Keratinocyte (primary cell): Measurements from ENCODE around the gene C17orf113. TPM values are rescaled to one million over a fixed set of nuclear protein-coding genes. Genes with fewer than 3 reads are reported as not detected.

Experiments
- DNase-seq: peaks from one replicate; pipeline ENCODE4 v3.0.0-alpha.2; 2011; ENCODE audit warnings: low read depth, missing footprints, low spot score
- FAIRE-seq: peaks from 2 replicates; lab custom pipeline; 2011; peaks lifted over from hg19 to GRCh38; lab: Jason Lieb, UNC
- H2AFZ ChIP-seq: 2 replicates; pipeline ENCODE4 v1.6.0; 2012; ENCODE audit warnings: low read length, control low read depth, inconsistent platforms; ENCODE audit not compliant: control insufficient read depth
- H3K27ac ChIP-seq: 2 replicates; pipeline ENCODE4 v1.5.1; 2011; ENCODE audit warnings: low read length; ENCODE audit not compliant: control insufficient read depth, insufficient read depth
- H3K27me3 ChIP-seq: 3 replicates; pipeline ENCODE4 v1.6.0; 2011; ENCODE audit warnings: low read length; ENCODE audit not compliant: control insufficient read depth, insufficient read depth; ENCODE audit errors: extremely low read depth
- H3K36me3 ChIP-seq, 2 experiments: 2 replicates in 1 of 2; 3 replicates in 1 of 2; pipeline ENCODE4 v1.5.1; 2011; ENCODE audit warnings: low read length in 2 of 2, mild to moderate bottlenecking in 1 of 2; ENCODE audit not compliant: control insufficient read depth in 2 of 2, insufficient read depth in 2 of 2; ENCODE audit errors: extremely low read depth in 1 of 2
- H3K4me1 ChIP-seq: 3 replicates; pipeline ENCODE4 v1.5.1; 2011; ENCODE audit warnings: low read length; ENCODE audit not compliant: control insufficient read depth, insufficient read depth; ENCODE audit errors: extremely low read depth
- H3K4me2 ChIP-seq: 3 replicates; pipeline ENCODE4 v1.6.0; 2011; ENCODE audit warnings: low read depth, low read length; ENCODE audit not compliant: control insufficient read depth, insufficient read depth; ENCODE audit errors: extremely low read depth
- H3K4me3 ChIP-seq, 3 experiments: fragments of 200-600 bp in 1 of 3; sonication (generic) in 1 of 3; 2 replicates in 2 of 3; 3 replicates in 1 of 3; pipeline ENCODE4 v1.5.1; 2011 to 2016; ENCODE audit warnings: low read length in 3 of 3, mild to moderate bottlenecking in 3 of 3, control low read depth in 2 of 3, inconsistent platforms in 1 of 3, low read depth in 1 of 3, mixed read lengths in 1 of 3, mixed run types in 1 of 3, moderate library complexity in 1 of 3; ENCODE audit not compliant: control insufficient read depth in 2 of 3, insufficient read depth in 2 of 3; ENCODE audit errors: extremely low read depth in 1 of 3
- H3K79me2 ChIP-seq: 2 replicates; pipeline ENCODE4 v1.6.0; 2012; ENCODE audit warnings: low read length; ENCODE audit not compliant: control insufficient read depth, insufficient read depth
- H3K9ac ChIP-seq: 3 replicates; pipeline ENCODE4 v1.6.0; 2011; ENCODE audit warnings: low read length; ENCODE audit not compliant: control insufficient read depth, insufficient read depth; ENCODE audit errors: extremely low read depth
- H3K9me1 ChIP-seq: 3 replicates; pipeline ENCODE4 v1.6.0; 2011; ENCODE audit warnings: low read length; ENCODE audit not compliant: control insufficient read depth, insufficient read depth; ENCODE audit errors: extremely low read depth
- H3K9me3 ChIP-seq: 2 replicates; pipeline ENCODE4 v1.5.1; 2012; ENCODE audit warnings: low read depth, low read length; ENCODE audit not compliant: control insufficient read depth
- H4K20me1 ChIP-seq: 3 replicates; pipeline ENCODE4 v1.6.0; 2011; ENCODE audit warnings: low read length; ENCODE audit not compliant: control insufficient read depth, insufficient read depth; ENCODE audit errors: extremely low read depth
- EZH2 ChIP-seq: IDR thresholded peaks from one replicate; pipeline ENCODE4 v1.6.1; 2012; ENCODE audit warnings: inconsistent platforms, mild to moderate bottlenecking, low read length, moderate library complexity
- dilution Hi-C: fragments of 300-500 bp; cut with MboI; formaldehyde crosslinking; loops from one replicate; pipeline ENCODE4 v1.7.0; 2020; ENCODE audit warnings: low sequenced_read_pairs; ENCODE audit not compliant: extremely low pct_ligation_motif_present
- polyA plus RNA-seq, 5 experiments: library from polyadenylated mRNA; depleted of rRNA in 3 of 5; stranded (reverse) in 3 of 5; stranded (forward) in 1 of 5; unstranded in 1 of 5; fragments of >200 nt; gene quantifications; 1 replicate in 1 of 5; 2 replicates in 3 of 5; 3 replicates in 1 of 5; pipeline versions ENCODE4 v1.2.1 to v1.2.3, GENCODE V29; 2011 to 2012; ENCODE audit warnings: missing spikeins in 2 of 5, low read depth in 1 of 5, low replicate concordance in 1 of 5
- TF ChIP-seq, protein P1 (sequence below), 3 experiments: IDR thresholded peaks in 1 of 3; conservative IDR thresholded peaks in 1 of 3; optimal IDR thresholded peaks in 1 of 3; 2 replicates in 2 of 3; 3 replicates in 1 of 3; pipeline versions ENCODE3 to v1.5.1; 2011; ENCODE audit warnings: low read length in 3 of 3, mild to moderate bottlenecking in 3 of 3, moderate library complexity in 2 of 3, control low read depth in 1 of 3, inconsistent platforms in 1 of 3; ENCODE audit not compliant: insufficient read depth in 2 of 3; ENCODE audit errors: extremely low read depth in 1 of 3

Gene C17orf113
- polyA plus RNA-seq, 1 donor (not counting 4 experiments of a cell fraction or from before 2014, with no cell fraction given): 0.12 TPM

- H3K4me2 ChIP-seq: no peak overlapping the region
These were observed 41.2 kb downstream of the C17orf113 start for GRCh38 chr17:42009170-42009569.

DNA sequence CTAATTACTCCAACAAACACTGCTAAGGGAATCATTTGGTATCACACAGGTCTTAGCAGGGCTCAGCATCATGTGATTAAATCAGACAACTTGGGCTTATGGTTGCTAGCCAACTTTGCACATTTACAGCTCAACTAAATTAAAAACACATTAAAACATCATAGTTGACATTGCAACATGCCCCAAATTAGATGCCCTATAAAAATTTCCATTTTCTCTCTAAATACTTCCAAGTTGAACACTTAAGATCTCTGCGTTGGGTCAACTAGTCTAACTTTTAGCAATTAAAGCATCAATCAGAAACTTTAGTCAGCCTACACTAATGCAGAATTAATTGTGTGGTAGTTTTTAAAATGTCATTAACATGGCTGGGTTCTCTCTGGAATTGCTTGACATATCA is 45.2 kb downstream of the C17orf113 start:
- dilution Hi-C loops: no loop called here
- no peaks in the 10 kb centered on the region for H3K27me3 ChIP-seq
- H3K36me3 ChIP-seq: peaks cover 9 to 32% of the 10 kb centered on the region in 2 experiments
- H4K20me1 ChIP-seq: peaks cover 13% of the 10 kb centered on the region
- TF ChIP-seq, protein P1, sequence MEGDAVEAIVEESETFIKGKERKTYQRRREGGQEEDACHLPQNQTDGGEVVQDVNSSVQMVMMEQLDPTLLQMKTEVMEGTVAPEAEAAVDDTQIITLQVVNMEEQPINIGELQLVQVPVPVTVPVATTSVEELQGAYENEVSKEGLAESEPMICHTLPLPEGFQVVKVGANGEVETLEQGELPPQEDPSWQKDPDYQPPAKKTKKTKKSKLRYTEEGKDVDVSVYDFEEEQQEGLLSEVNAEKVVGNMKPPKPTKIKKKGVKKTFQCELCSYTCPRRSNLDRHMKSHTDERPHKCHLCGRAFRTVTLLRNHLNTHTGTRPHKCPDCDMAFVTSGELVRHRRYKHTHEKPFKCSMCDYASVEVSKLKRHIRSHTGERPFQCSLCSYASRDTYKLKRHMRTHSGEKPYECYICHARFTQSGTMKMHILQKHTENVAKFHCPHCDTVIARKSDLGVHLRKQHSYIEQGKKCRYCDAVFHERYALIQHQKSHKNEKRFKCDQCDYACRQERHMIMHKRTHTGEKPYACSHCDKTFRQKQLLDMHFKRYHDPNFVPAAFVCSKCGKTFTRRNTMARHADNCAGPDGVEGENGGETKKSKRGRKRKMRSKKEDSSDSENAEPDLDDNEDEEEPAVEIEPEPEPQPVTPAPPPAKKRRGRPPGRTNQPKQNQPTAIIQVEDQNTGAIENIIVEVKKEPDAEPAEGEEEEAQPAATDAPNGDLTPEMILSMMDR (optimal IDR thresholded peaks at IDR 0.05 in 1 of 3, IDR thresholded peaks at IDR 0.05 in 1 of 3, conservative IDR thresholded peaks at IDR 0.05 in 1 of 3; ENCODE audit: extremely low read depth in 1 of 3, insufficient read depth in 2 of 3, low read length in 3 of 3): no peak
- no peak for TF ChIP-seq EZH2
- H3K4me3 ChIP-seq: no peak overlapping the region
- no peaks in the 10 kb centered on the region for H3K9me3 ChIP-seq
- peaks cover 94% of the 10 kb centered on the region for H3K79me2 ChIP-seq
- H2AFZ ChIP-seq: no peak overlapping the region
- H3K4me1 ChIP-seq: peaks cover 16% of the 10 kb centered on the region
- H3K9me1 ChIP-seq: peaks cover 6% of the 10 kb centered on the region
- H3K4me2 ChIP-seq: no peak overlapping the region
- FAIRE-seq: no peak
- H3K9ac ChIP-seq: no peak overlapping the region
- no peak for DNase-seq
- H3K27ac ChIP-seq: no peak overlapping the region

More at GRCh38 chr17:42009170-42009569, 41.2 kb downstream of the C17orf113 start:
- Histone ChIP-seq H3K36me3 (peaks cover 4 to 16% of the 10 kb centered on the region in 2 experiments), H3K4me1 (peaks cover 35% of the 10 kb centered on the region), H3K9me3 (no peaks in the 10 kb centered on the region), H3K27ac (no peak overlapping the region), H3K9me1 (peaks cover 2% of the 10 kb centered on the region), H3K9ac (no peak overlapping the region), H3K4me3 (no peak overlapping the region), H2AFZ (no peak overlapping the region), H4K20me1 (peaks cover 5% of the 10 kb centered on the region), H3K27me3 (no peaks in the 10 kb centered on the region), H3K79me2 (peaks cover 92% of the 10 kb centered on the region)
- TF ChIP-seq, protein P1 (optimal IDR thresholded peaks at IDR 0.05 in 1 of 3, IDR thresholded peaks at IDR 0.05 in 1 of 3, conservative IDR thresholded peaks at IDR 0.05 in 1 of 3; ENCODE audit: extremely low read depth in 1 of 3, insufficient read depth in 2 of 3, low read length in 3 of 3): peak in 2 of 3 experiments; percentile 29 to 57
- no peak for TF ChIP-seq EZH2
- DNase-seq (no peak), FAIRE-seq (no peak)
- dilution Hi-C loops: no loop called here
